Stimulated activated CD4-positive, alpha-beta T cell treated with anti-CD3 and anti-CD28 coated beads, TNF-alpha, amount 100 ng/mL, for 4 hours (primary cell): Measurements from ENCODE around the gene EXOC6.

Source experiments
- DNase-seq, 3 experiments: peaks; one replicate each; pipeline ENCODE4 v3.0.0-alpha.2; 2020; ENCODE audit warnings: low read depth in 3 of 3

Gene EXOC6

DNA sequence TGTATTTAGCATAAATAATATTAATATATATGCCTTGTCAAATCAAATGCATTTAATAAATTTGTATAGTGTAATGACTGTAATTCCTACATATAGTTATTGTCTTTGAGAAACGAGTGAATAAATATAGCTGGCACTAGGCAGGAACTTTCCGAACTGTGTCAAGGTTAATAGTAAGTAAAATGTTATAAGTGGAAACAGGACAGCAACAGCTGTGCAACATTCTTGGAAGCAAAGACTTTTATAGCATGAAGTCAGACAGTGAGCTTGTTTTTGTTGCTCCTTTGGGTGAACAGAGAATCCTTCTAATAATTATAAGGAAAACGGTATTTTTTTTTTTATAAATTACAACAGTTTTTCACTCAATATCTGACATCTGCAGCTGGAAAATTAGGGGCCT, 14.0 kb upstream of the EXOC6 start:
- DNase-seq, result no peak

DNA sequence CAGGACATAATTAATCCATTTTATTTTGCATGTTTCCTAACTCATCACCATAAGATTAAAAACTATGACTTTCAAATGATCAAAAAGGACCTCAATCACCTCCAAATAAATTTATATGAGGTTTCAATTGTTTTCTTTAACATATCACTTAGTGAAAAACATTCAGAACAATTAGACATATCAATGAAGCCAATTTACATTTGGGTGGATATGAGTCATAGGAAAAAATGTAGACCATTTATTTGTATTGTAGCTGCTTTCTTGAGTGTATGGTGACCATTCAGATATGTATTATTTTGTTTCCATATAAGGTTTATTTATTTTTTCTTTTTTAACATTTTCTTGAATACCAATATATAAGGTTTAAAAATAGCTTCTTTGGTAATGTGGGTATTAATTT, 13.3 kb upstream of the EXOC6 start:
- no peak for DNase-seq

DNA sequence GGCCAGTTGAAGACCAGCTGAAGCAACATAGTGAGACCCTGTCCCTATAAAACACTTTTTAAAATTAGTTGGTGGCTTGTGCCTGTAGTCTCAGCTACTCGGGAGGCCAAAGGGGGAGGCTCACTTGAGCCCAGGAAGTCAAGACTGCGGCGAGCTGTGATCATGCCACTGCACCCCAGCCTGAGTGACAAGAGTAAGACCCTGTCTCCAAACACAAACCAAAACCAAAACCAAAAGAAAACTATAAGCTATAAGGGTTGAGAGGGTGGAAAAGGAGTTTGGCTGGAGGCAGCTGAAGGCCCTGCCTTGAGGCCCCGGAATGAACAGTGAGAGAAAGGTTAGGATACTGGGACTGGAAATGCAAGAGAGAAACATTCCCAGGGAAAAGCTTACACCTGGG, 10.9 kb upstream of the EXOC6 start:
- no peak for DNase-seq

DNA sequence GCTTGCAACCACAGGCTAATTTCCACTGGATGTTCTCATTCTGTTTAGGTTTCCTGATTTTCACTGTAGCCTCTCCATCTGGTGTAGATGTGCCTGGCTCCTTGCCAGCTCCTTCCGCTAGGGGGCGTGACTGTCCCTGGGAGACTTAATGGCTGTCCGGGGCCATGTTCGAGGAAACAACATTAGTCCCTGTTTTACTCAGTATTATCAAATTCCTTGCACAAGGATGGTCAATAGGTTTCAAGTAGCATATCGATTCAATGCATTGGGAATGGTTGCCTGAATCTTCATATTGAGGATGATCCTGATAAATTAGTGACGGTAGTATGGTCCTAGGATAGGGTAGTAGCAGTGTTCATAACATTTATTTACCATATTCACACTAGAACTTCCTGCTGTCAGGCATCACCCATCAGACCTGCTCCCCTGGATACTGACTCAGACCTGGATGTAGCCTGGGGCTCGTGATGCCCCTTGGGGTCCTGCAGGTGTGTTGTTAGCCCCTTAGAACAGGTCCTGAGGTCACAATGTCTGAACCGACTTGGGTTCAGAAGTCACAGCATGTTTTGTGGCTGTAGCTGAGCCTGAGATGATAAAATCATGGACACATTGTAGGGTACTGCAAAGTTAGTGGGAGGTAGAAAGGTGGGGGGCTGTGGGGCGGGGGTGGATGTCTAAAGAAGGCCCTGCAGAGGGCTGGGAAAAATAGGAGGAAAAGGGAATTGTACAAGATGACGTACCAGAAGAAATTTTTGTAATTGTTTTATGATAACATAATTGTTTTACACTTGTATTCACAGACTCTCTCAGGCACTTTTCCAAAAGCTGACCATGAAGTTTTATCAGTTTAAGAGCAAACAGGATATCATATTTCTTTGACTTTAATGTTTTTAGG, 8.9 kb upstream of the EXOC6 start:
- DNase-seq, result no peak

DNA sequence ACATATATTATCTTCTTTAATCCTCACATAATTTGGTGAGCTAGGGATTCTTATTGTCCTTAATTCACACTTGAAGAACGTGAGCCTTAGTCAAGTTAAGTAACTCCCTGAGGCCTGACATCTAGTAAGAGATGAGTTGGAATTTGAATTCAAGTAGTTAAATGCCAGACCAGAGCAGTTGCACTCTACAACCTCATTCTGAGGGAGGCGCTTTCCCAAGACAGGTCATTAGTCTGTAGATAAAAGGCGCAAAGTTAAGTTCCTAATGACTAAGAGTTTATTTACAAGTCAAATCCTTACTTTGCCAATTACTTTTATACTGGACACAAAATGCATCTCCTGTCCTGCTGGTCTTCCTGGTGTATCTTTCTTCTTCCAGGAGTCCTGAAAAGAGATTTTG, 3.6 kb upstream of the EXOC6 start:
- no peak for DNase-seq

DNA sequence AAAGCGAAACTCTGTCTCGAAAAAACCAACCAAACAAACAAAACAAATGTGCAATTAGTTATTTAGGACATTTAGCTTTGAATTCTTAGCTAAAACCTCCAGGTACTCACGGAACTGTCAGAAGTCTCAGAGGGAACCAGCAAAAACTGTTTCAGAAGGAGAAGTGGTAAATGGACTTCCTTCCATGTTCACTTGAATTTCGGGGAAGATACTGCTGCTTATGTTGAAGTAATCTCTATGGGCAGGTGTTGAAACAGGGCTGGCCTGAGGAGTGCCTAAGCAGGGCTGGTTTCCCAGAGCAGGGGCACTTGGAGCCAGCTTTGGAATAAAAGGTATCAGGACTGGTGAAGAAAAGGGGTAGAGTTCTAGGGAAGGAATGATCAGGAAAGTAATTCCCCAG, 2.4 kb upstream of the EXOC6 start:
- DNase-seq, result no peak

DNA sequence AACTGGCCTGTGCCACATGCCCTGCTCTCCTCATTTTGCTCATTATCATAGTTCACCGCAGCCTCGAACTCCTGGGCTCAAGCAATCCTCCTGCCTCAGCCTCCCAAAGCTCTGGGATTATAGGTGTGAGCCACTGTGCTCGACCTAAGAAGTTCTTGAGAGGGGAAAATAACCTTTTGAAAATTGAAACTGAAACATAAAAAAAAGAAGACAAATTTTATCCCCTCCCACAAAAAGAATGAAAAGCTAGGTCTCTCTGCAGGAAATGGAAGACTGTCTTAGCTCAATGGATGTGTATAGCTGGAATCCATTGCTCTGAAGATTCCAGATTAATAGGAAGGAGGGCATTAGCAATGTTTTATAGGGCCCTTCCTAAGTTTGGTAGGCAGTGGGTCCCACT, 2.0 kb upstream of the EXOC6 start:
- no peak for DNase-seq

DNA sequence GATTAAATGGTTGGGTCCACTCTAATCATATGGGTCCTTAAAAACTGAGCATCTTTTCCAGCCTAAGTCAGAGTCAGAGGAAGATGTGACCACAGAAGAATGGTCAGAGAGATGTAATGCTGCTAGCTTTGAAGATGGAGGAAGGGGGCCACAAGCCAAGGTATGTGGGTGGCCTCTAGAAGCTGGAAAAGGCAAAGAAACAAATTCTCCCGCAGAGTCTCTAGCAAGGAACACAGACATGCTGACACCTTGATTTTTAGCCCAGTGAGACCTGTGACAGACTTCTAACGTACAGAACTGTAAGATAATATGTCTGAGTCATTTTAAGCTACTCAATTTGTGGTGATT, 1.5 kb upstream of the EXOC6 start:
- no peak for DNase-seq

DNA sequence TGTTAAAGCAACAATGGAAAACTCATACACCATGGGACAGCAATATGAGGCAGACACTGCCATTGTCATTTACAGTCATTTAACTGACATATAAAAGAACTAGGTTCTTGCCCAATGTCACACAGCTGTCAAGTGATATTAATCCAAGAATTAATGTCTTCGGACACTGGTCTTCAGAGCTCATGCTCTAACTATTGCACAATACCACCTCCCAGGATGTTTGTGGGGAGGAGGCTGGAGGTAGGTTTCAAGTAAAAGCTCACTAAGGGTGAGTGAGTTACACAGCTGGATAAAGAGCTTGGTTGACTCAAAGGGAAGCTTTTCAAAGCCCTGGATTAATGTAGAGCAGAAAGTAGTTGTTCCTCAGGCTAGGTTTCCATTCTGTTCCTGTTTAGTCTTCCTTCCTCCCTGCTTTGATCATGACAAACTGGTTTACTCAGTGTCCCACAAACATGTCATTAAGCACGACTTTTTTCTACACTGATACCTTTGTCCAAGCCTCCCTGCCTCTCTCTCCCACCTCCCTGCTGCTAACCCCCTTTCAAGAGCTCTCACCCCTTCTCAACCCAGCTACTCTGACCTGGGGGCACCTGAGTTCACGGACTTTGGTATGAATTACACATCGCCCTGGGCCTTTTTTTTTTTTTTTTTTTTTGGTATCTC, 987 bp upstream of the EXOC6 start:
- no peak for DNase-seq

DNA sequence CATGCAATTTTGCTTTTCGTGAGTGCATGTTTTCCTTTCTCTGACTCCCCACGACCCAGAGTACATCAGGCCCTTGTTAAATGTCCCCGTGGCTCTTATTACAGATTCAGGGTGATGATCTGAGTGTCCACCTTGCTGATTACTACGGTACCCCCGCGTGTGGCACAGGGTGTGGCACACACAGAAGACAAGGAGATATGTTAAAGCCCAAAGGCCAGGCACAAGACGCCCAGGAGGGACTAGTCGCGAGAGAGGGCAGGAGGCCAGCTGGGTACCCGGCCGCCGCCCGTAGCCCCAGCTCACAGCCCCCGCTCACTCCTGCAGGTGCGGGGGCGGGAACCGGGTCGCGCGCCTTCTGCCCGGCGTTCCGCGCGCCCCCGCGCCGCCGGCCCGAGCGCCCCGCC, 281 bp upstream of the EXOC6 start:
- no peak for DNase-seq

DNA sequence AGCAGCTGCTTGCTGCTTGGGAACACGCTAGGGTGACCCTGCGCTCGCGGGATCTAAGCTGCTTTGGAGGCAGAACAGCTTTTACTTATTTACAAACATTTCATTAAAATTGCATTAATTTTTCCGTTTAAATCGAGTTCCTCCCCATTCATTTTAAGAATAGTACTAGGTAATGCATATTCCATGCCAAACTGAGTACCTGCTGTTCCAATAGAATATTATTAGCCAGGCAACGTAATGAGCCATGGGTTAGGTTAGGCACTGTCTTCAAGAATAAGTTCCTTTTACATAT, 860 bp downstream of the EXOC6 start:
- no peak for DNase-seq

DNA sequence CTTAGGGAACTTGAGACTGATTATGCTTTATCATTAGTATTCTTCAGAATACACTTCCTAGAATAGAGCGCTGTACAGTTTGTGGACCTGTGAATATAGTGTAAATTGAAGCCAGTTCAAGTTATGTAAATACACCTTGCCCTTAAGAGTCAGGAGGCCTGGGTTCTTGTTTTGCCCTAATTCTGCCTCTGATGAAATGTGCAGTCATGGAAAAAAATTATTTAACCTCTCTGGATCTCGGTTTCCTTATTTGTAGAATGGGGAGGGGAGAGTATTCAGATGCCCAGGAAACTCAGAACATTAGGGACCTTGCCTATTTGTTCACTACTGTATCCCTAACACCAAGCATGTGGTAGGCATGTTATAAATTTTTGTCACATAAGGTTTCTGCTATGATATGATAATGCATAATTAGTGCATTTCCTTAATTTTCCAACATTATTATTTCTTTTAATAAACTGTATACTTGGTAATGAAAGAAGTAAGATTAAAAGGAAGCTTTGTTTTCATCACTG, 1.3 kb downstream of the EXOC6 start:
- no peak for DNase-seq

DNA sequence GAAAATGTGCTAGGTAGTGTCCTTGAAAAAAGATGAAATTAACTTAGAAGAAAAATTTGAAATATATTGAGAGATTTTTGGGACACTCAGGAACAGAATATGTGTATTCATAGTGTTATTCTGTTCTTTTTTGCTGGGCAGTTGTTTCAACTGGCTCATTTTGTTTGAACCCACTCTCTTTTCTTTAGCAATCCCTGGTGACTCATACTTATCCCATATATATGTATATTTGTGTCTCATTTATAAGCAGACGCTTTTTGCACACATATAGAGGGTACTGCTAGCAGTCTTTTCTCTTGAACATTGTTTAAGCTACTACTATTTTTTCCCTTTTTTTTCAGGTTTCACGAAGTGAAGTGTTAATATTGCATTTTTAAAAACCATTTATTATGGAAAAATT, 1.9 kb downstream of the EXOC6 start:
- no peak for DNase-seq

DNA sequence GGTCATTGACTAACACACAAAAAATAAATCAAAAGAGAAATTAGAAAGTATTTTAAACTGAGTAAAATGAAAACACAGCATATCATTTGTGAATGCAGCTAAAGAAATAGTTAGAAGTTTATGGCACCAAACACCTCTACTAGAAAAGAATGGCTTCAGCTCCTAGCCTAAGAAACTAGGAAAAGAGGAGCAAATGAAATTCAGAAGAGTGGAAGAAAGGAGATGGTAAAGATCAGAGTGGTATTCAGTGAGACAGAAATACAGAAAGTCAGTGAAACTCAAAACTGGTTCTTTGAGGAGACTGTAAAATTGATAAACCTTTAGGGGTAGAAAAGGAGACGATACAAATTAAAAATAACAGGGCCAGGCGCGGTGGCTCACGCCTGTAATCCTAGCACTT, 2.7 kb downstream of the EXOC6 start:
- DNase-seq, result no peak

DNA sequence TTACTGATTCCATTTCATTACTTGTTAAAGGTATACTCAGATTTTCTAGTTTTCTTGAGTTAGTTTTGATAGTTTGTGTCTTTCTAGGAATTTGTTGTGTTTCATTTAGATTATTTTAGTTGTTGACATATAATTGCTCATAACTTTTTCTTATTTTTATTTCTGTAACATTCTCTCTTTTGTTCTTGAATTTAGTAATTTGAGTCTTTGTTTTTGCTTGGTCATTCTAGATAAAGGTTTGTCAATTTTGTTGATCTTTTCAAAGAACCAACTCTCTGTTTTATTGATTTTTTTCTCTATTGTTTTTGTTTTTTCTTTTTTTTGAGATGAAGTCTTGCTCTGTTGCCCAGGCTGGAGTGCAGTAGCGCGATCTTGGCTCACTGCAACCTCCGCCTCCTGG, 7.2 kb downstream of the EXOC6 start:
- DNase-seq, result no peak

DNA sequence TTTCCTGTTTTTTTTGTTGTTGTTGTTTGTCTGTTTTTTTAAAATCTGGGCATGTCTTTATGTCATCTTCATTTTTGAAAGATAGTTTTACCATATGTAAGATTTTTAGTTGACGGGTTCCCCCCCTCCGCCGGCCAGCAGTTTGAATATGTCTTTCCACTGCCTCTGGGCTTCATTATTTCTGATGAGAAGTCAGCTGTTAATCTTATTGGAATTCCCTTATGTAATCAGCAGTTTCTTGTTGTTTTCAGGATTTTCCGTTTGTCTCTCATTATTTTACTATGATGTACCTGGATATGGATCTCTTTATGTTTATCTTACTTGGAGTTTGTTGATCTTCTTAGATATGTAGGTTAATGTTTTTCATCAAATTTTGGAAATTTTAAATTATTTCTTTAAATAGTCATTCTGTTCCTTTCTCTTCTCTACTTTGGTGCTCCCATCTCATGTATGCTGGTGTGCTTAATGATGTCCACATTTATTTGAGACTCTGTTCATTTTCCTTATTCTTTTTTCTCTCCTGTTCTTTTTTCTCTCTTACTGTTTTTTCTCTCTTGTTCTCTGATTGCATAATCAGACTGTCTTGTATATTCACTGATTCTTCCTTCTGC, 9.7 kb downstream of the EXOC6 start:
- no peak for DNase-seq

DNA sequence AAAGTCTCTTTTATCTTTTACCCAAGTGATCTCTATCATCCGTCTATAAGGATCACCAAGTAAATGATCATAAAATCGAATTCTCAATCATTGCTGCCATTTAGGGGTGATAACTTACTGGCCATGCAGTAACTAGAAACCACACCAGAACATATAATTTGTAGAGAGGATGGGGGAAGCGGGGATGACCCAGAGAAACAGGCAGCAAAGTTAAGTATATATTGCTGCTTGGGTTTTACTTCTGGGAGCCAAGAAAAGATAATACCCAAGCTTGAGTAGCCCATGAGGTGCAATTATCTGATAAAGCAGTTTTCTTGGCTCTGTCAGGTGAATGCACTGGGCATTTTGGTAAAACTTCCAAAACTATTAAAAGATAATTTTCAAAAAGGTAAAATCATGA, 18.9 kb downstream of the EXOC6 start:
- no peak for DNase-seq

DNA sequence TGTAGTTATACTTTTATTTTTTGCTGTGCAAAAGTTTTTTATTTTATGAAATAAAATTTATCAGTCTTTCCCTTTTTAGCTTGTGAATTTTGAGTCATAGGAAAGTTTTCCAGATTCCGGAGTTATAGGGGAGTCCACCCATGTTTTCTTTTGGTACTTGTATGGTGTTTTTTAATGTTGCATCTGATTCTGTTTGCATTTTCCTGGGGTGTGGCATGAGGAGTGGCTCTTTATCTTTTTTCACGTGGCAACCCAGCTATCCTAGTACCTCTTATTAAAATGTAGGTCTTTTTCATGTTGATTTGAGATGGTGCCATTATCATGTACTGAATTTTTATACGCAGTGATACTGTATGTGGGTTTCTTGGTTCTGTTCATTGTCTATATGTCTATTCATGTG, 19.7 kb downstream of the EXOC6 start:
- DNase-seq, result no peak

DNA sequence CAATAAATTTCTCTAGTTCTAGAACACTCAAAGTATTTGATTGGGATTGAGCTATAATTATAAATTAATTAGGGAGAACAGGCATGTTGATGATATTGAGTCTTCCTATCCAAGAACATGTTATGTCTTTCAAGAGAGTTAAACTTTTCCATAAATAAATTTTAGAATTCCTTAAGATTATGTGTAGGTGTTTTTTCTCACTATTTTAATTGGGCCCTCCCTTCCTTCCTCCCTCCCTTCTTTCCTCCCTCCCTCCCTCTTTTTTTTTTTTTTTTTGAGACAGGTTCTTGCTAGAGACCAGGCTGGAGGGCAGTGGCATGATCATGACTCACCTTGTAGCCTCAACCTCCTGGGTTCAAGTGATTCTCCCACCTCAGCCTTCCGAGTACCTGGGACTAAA, 20.2 kb downstream of the EXOC6 start:
- DNase-seq, result no peak

DNA sequence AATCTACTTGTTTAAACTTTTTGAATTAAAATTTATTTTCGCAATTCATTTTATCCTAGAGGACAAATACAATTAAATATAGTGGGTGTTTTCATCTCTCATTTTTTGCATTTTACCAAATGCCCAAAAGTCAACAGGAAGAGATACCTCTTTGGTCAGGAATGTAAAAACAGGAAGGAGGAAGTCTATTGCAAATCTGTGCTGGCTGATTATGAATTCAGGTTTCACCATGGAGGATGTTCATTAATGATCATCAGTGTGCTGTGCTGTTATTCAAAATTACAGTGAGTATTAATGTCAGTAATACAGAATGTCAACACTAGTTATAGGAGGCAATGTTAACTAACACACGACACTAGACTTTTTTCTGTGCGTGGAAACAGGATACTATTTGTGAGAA, 24.7 kb downstream of the EXOC6 start:
- DNase-seq, result no peak

DNA sequence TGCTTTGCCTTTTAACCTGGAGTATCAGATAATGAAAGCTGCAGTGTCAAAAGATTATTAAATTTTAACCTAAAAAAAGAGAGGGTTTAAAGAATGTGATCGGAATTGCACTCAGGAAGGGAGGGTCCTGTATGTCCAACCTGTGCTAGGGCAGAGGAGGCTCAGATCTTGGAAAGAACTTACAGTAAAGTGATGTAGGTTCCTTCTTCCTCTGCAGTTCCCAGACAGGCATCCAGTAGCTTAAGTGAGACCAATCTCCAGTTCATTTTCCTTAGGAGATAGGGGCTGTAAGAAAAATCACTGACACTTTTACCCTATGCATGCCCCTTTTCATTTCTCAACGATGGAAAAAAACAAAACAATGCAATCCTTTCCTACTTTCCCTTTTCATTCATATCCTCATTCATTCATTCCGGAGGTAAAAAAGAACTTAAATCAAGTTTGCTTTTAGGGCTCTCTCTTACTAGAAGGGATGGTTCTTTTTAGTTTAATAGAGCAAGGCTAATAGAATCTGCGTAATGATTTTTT, 28.3 kb downstream of the EXOC6 start:
- DNase-seq, result no peak

DNA sequence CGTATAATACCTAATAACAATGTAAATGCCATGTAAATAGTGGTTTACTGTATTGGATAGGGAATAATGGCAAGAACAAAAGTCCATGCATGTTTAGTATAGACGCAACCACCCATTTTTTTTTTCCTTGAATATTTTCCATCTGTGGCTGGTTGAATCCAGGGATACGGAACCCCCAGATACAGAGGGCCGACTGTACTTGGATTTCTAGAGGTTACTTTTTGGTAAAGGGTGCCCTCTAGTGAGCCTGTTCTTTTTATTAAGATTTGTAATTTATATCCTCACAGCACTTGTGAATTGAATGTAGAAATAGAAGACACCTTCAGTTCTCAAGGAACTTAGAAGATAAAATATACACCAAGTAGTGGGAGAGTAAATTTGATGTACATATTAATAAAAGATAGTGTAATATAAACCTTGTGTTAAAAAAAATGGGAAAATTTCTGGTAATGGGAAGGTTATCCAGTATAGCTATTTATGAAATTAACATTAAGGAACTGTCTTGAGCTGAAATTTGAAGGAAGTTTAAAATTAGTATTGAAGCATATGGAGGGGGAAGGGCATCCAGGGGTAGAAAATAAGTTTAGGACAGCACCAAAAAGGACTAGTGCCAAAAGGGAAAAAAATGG, 32.0 kb downstream of the EXOC6 start:
- no peak for DNase-seq

DNA sequence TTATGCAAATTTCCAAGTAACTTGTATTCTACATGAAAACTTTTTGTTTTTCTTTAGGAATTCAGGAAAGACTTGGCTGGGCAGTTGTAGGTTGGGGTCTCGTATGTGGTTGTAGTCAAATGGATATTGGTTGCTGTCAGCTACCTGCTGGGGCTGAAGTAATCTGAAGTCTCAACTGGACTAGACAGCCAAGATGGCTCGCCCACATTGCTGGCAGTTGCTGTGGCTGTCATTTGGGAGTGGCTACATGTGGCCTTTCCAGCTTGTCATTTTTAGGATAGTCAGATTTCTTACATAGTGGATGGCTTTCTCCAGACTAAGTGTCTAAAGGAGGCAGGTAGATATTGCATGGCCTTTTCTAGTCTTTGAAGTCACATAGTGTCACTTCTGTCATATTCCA, 32.6 kb downstream of the EXOC6 start:
- DNase-seq, result no peak
